ENCODE results near the gene LSR. TPM values are rescaled to one million over a fixed set of nuclear protein-coding genes. Genes with fewer than 3 reads are reported as not detected.

Gene LSR, protein sequence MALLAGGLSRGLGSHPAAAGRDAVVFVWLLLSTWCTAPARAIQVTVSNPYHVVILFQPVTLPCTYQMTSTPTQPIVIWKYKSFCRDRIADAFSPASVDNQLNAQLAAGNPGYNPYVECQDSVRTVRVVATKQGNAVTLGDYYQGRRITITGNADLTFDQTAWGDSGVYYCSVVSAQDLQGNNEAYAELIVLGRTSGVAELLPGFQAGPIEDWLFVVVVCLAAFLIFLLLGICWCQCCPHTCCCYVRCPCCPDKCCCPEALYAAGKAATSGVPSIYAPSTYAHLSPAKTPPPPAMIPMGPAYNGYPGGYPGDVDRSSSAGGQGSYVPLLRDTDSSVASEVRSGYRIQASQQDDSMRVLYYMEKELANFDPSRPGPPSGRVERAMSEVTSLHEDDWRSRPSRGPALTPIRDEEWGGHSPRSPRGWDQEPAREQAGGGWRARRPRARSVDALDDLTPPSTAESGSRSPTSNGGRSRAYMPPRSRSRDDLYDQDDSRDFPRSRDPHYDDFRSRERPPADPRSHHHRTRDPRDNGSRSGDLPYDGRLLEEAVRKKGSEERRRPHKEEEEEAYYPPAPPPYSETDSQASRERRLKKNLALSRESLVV
- total RNA-seq (5.7 TPM), polyA plus RNA-seq (20.1 TPM)
- long read RNA-seq, donor 1, partial matches to known transcripts: 0 of 1 reads
- long read RNA-seq, donor 1, other reads (novel, unspliced or antisense): 0 of 1 reads
- long read RNA-seq, donor 2, partial matches to known transcripts: 0 of 2 reads
- long read RNA-seq, donor 2, other reads (novel, unspliced or antisense): 0 of 2 reads
- long read RNA-seq, donor 3, partial matches to known transcripts: 6 of 8 reads
- long read RNA-seq, donor 3, other reads (novel, unspliced or antisense): 0 of 8 reads
- long read RNA-seq, donor 4, partial matches to known transcripts: 0 of 3 reads
- long read RNA-seq, donor 4, other reads (novel, unspliced or antisense): 0 of 3 reads
- long read RNA-seq, donor 5, partial matches to known transcripts: 0 of 6 reads
- long read RNA-seq, donor 5, other reads (novel, unspliced or antisense): 0 of 6 reads
- long read RNA-seq, donor 6, partial matches to known transcripts: 0 of 3 reads
- long read RNA-seq, donor 6, other reads (novel, unspliced or antisense): 0 of 3 reads
- long read RNA-seq, donor 7, partial matches to known transcripts: 0 of 2 reads
- long read RNA-seq, donor 7, other reads (novel, unspliced or antisense): 0 of 2 reads
- long read RNA-seq, donor 8, partial matches to known transcripts: 0 of 3 reads
- long read RNA-seq, donor 8, other reads (novel, unspliced or antisense): 0 of 3 reads
- long read RNA-seq, donor 9, partial matches to known transcripts: 0 of 1 reads
- long read RNA-seq, donor 9, other reads (novel, unspliced or antisense): 0 of 1 reads
- long read RNA-seq, donor 10, partial matches to known transcripts: 0 of 1 reads
- long read RNA-seq, donor 10, other reads (novel, unspliced or antisense): 0 of 1 reads

DNA sequence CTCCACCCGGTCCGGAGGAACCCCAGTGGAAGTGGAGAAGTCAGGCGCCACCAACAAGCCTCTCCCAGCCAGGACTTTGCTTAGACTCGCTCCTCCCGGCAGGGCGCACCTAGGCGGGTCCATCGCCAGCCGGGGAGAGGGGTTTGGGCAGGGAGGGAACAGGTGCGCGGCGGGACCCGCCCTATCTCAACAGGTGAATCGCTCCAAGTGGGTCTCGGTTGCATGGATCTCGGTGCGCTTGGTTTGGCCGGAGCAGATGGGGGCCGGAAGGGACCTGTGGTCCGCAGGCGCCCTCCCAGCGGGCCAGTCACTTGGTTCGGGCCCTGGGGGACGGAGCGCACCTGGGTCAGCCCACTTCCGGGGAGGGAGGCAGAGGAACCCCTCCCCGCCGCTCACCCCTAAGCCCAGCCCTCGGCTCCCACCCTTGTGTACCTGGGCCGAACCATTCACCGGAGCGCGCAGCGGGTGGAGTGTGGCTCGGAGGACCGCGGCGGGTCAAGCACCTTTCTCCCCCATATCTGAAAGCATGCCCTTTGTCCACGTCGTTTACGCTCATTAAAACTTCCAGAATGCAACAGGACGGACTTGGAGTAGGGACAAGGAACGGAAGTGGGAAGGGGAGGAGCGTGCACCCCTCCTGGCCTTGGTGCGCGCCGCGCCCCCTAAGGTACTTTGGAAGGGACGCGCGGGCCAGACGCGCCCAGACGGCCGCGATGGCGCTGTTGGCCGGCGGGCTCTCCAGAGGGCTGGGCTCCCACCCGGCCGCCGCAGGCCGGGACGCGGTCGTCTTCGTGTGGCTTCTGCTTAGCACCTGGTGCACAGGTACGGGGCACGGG, at the start of gene LSR:
TSS of gene LSR (plus strand) at position 693 of the 836 bp plus-strand sequence. CDS start at position 714, 21 bp downstream.
- peaks cover 0 to 5% of the 10 kb centered on the region in 2 donors for H3K4me1 ChIP-seq (ENCODE audit: control insufficient read depth in 2 of 2, insufficient read depth in 2 of 2, low read length in 2 of 2)
- no peaks in the 10 kb centered on the region for H3K36me3 ChIP-seq (ENCODE audit: control insufficient read depth in 2 of 2, insufficient read depth in 2 of 2, low read length in 1 of 2)
- H3K4me3 ChIP-seq (ENCODE audit: low read length in 2 of 2): peak within 1 kb of the TSS; percentile 33 to 45
- peak within 1 kb of the TSS; percentile 61 to 73 for H3K27ac ChIP-seq (ENCODE audit: low read depth in 1 of 2, low read length in 1 of 2)
- DNase-seq (ENCODE audit: low read depth in 6 of 9, low spot score in 9 of 9): no peak
- WGBS: under 1% methylated on average over 69 of the region's 69 CpGs
- peaks cover 0 to 4% of the 10 kb centered on the region in 2 donors for H3K9me3 ChIP-seq (ENCODE audit: control insufficient read depth in 2 of 2, insufficient read depth in 1 of 2, low read length in 1 of 2)
- peaks cover 31 to 48% of the 10 kb centered on the region in 2 donors for H3K27me3 ChIP-seq (ENCODE audit: control insufficient read depth in 2 of 2, insufficient read depth in 1 of 2, low read length in 1 of 2)

DNA sequence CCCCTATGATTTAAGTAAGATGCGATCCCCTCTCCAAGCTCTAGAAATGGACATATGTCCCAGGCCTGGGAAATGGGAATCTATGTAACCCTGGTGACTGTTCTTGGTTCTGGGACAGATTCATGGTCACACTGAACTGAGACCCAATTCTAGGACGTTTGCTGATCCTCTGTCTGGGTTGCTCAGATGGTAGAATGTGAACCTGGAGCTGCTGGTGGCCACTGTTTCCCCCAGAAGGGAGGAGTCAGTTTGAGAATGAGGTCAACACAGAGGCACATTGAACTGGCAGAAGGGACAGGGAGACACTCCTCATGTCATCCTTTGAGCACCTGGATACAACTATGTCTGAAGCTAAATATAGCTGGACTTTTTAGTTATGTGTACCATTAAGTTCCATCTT, 49.3 kb upstream of the LSR start:
- H3K36me3 ChIP-seq (ENCODE audit: control insufficient read depth in 2 of 2, insufficient read depth in 2 of 2, low read length in 1 of 2): no peaks in the 10 kb centered on the region
- H3K4me1 ChIP-seq (ENCODE audit: control insufficient read depth in 2 of 2, insufficient read depth in 2 of 2, low read length in 2 of 2): peaks cover 0 to 5% of the 10 kb centered on the region in 2 donors
- H3K27me3 ChIP-seq (ENCODE audit: control insufficient read depth in 2 of 2, insufficient read depth in 1 of 2, low read length in 1 of 2): no peaks in the 10 kb centered on the region
- WGBS: 66% methylated on average over 2 of the region's 2 CpGs
- no peak for DNase-seq (ENCODE audit: low read depth in 6 of 9, low spot score in 9 of 9)
- H3K4me3 ChIP-seq (ENCODE audit: low read length in 2 of 2): no peak overlapping the region
- no peak overlapping the region for H3K27ac ChIP-seq (ENCODE audit: low read depth in 1 of 2, low read length in 1 of 2)
- H3K9me3 ChIP-seq (ENCODE audit: control insufficient read depth in 2 of 2, insufficient read depth in 1 of 2, low read length in 1 of 2): no peaks in the 10 kb centered on the region

DNA sequence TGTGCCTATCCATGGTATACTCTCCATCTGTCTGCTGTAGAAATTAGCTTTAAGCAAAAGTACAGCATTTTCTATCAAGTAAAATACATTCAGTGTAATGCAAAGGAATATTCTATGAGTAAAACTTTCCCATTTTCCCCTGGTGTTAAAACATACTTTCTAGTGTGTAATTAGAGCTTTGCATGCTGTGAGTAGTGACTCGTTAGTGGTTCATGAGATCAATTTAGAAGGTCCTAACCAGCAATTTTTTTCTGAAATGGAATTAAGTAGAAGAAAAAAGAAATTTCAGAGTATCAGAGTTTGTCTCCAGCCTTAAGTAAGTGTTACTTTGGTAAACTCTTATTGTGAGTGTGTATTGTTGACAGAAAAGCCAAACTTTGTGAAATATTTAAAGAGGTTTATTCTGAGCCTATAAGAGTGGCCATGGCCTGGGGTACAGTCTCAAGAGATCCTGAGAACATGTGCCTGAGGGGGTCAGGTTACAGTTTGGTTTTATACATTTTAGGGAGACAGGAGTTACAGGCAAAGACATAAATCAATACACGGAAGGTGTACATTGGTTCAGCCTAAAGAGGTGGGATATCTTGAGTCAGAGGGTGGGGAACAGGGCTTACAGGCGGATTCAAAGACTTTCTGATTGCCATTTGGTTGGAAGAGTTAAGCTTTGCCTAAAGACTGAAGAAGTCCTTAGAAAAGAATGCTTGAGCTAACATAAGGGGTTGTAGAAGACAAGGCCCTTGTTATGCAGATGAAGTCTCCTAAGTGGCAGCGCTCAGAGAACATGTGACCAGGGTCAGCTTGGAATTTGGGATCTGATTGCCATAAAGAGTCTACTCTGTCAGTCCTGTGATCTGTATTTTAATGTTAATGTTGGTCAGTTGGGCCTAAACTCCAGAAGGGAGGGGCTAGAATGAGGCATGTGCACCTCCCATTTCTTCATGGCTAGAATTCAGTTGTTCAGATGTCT, 45.8 kb upstream of the LSR start:
- H3K36me3 ChIP-seq (ENCODE audit: control insufficient read depth in 2 of 2, insufficient read depth in 2 of 2, low read length in 1 of 2): no peaks in the 10 kb centered on the region
- no peak overlapping the region for H3K27ac ChIP-seq (ENCODE audit: low read depth in 1 of 2, low read length in 1 of 2)
- H3K4me3 ChIP-seq (ENCODE audit: low read length in 2 of 2): no peak overlapping the region
- 95% methylated on average over 4 of the region's 4 CpGs for WGBS
- H3K4me1 ChIP-seq (ENCODE audit: control insufficient read depth in 2 of 2, insufficient read depth in 2 of 2, low read length in 2 of 2): peaks cover 13 to 34% of the 10 kb centered on the region in 2 donors
- no peaks in the 10 kb centered on the region for H3K27me3 ChIP-seq (ENCODE audit: control insufficient read depth in 2 of 2, insufficient read depth in 1 of 2, low read length in 1 of 2)
- DNase-seq (ENCODE audit: low read depth in 6 of 9, low spot score in 9 of 9): no peak
- H3K9me3 ChIP-seq (ENCODE audit: control insufficient read depth in 2 of 2, insufficient read depth in 1 of 2, low read length in 1 of 2): peaks cover 0 to under 1% of the 10 kb centered on the region in 2 donors

DNA sequence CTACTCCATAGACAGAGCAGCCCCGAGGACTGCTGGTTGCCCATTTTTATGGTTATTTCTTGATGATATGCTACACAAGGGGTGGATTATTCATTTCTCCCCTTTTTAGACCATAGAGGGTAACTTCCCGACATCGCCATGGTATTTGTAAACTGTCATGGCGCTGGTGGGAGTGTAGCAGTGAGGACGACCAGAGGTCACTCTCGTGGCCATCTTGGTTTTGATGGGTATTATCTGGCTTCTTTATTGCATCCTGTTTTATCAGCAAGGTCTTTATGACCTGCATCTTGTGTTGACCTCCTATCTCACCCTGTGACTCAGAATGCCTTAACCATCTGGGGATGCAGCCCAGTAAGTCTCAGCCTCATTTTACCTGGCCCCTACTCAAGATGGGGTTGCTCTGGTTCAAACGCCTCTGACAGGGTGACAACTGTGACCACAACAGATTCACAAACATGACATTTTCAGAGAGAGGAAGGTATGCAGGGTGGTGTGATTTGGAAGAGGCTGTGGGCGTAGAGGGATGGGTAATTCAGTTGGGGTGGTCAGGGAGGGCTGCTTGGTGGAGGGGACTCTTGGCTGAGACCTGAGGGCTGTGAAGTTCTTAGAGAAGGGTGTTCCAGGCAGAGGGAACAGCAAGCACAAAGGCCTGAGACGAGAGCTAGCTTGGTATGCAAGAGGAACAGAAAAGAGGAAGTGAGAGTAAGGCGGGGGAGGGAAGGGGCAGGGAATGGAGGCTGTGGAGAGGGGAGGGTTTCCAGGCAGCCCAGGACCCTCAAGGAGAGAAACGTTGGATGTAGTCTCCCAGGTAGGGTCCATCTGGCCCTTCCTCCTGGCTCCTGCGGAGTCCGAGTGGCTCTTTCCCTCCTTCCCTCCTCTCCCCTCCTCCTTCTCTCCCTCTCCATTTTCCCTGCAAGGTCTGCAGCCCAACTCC, 43.7 kb upstream of the LSR start:
- H3K4me3 ChIP-seq (ENCODE audit: low read length in 2 of 2): no peak overlapping the region
- H3K4me1 ChIP-seq (ENCODE audit: control insufficient read depth in 2 of 2, insufficient read depth in 2 of 2, low read length in 2 of 2): peaks cover 13 to 34% of the 10 kb centered on the region in 2 donors
- H3K9me3 ChIP-seq (ENCODE audit: control insufficient read depth in 2 of 2, insufficient read depth in 1 of 2, low read length in 1 of 2): peaks cover 0 to 4% of the 10 kb centered on the region in 2 donors
- 51% methylated on average over 13 of the region's 13 CpGs for WGBS
- DNase-seq (ENCODE audit: low read depth in 6 of 9, low spot score in 9 of 9): peak in 1 of 9 donors; percentile 54
- peak overlapping the region; percentile 57 to 74 for H3K27ac ChIP-seq (ENCODE audit: low read depth in 1 of 2, low read length in 1 of 2)
- no peaks in the 10 kb centered on the region for H3K27me3 ChIP-seq (ENCODE audit: control insufficient read depth in 2 of 2, insufficient read depth in 1 of 2, low read length in 1 of 2)
- no peaks in the 10 kb centered on the region for H3K36me3 ChIP-seq (ENCODE audit: control insufficient read depth in 2 of 2, insufficient read depth in 2 of 2, low read length in 1 of 2)

DNA sequence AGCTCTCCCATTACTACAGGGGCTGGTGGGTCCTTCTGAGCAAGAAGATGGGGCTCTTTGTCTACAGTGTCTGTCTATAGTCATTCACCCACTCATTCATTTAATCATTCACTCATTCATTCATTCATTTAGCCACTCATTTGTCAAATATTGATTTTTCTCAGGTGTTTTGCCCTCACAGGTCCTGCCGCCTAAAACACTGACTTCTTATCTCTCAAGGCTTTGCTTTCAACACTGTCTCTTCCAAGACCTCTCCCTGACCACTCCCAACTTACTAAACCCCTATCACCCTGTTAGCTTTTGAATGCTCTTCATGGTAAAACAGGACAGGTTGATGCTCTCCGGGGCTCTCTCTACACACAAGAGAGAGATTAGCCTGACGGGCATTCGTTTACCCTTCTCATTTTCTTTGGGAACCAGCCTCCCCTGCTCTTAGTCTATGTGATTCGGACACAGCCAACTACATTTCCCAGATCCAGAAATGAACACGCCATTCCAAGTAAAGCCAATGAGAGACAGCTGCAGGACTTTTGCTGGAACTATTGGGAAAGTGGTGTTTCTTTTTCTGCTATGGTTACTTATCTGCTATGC, 43.0 kb upstream of the LSR start:
- H3K4me1 ChIP-seq (ENCODE audit: control insufficient read depth in 2 of 2, insufficient read depth in 2 of 2, low read length in 2 of 2): peaks cover 13 to 34% of the 10 kb centered on the region in 2 donors
- DNase-seq (ENCODE audit: low read depth in 6 of 9, low spot score in 9 of 9): no peak

DNA sequence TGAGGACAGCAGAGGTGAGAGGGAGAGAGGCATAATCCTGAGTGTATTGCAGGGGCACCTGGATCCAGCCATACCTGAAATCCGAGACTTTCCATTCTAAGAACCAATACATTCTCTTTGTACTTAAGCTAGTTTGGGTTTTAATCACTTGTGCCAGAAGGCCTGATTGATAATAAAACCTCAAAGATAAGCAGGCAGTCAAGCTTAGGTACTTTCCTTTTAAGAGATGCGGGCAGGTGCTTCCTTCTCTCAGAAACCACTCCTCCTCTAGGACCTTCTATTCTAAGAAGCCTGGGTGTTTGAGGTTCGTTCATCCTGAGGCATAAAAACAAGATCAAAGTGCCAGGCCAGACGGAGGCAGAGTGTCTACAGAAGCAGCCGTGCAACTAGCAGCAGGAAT, 42.4 kb upstream of the LSR start:
- WGBS: 4% methylated on average over 5 of the region's 5 CpGs
- H3K36me3 ChIP-seq (ENCODE audit: control insufficient read depth in 2 of 2, insufficient read depth in 2 of 2, low read length in 1 of 2): no peaks in the 10 kb centered on the region
- no peaks in the 10 kb centered on the region for H3K27me3 ChIP-seq (ENCODE audit: control insufficient read depth in 2 of 2, insufficient read depth in 1 of 2, low read length in 1 of 2)
- DNase-seq (ENCODE audit: low read depth in 6 of 9, low spot score in 9 of 9): peak in 4 of 9 donors; percentile 30 to 81 (median 39)
- H3K9me3 ChIP-seq (ENCODE audit: control insufficient read depth in 2 of 2, insufficient read depth in 1 of 2, low read length in 1 of 2): peaks cover 0 to 4% of the 10 kb centered on the region in 2 donors
- no peak overlapping the region for H3K4me3 ChIP-seq (ENCODE audit: low read length in 2 of 2)
- H3K27ac ChIP-seq (ENCODE audit: low read depth in 1 of 2, low read length in 1 of 2): peak overlapping the region; percentile 46 to 76
- peaks cover 13 to 38% of the 10 kb centered on the region in 2 donors for H3K4me1 ChIP-seq (ENCODE audit: control insufficient read depth in 2 of 2, insufficient read depth in 2 of 2, low read length in 2 of 2)

More for the DNA sequence above, 43.0 kb upstream of the LSR start:
- no peaks in the 10 kb centered on the region for H3K36me3 ChIP-seq (ENCODE audit: control insufficient read depth in 2 of 2, insufficient read depth in 2 of 2, low read length in 1 of 2)
- peaks cover 0 to 4% of the 10 kb centered on the region in 2 donors for H3K9me3 ChIP-seq (ENCODE audit: control insufficient read depth in 2 of 2, insufficient read depth in 1 of 2, low read length in 1 of 2)
- H3K27ac ChIP-seq (ENCODE audit: low read depth in 1 of 2, low read length in 1 of 2): peak overlapping the region; percentile 74 to 76
- no peak overlapping the region for H3K4me3 ChIP-seq (ENCODE audit: low read length in 2 of 2)
- WGBS: 89% methylated on average over 6 of the region's 6 CpGs
- H3K27me3 ChIP-seq (ENCODE audit: control insufficient read depth in 2 of 2, insufficient read depth in 1 of 2, low read length in 1 of 2): no peaks in the 10 kb centered on the region
